ENCODE measurements around the gene CUL9.

- TF ChIP-seq CTCF (conservative IDR thresholded peaks at IDR 0.05; ENCODE audit: low read depth, low read length) (no peak), EZH2 (IDR thresholded peaks at IDR 0.05; ENCODE audit: low read length, unreplicated experiment) (no peak)
These were observed 71.4 kb downstream of the CUL9 start for GRCh38 chr6:43253401-43253800.
